ENCODE measurements around the gene ENPP7.

ENPP7 gene

DNA sequence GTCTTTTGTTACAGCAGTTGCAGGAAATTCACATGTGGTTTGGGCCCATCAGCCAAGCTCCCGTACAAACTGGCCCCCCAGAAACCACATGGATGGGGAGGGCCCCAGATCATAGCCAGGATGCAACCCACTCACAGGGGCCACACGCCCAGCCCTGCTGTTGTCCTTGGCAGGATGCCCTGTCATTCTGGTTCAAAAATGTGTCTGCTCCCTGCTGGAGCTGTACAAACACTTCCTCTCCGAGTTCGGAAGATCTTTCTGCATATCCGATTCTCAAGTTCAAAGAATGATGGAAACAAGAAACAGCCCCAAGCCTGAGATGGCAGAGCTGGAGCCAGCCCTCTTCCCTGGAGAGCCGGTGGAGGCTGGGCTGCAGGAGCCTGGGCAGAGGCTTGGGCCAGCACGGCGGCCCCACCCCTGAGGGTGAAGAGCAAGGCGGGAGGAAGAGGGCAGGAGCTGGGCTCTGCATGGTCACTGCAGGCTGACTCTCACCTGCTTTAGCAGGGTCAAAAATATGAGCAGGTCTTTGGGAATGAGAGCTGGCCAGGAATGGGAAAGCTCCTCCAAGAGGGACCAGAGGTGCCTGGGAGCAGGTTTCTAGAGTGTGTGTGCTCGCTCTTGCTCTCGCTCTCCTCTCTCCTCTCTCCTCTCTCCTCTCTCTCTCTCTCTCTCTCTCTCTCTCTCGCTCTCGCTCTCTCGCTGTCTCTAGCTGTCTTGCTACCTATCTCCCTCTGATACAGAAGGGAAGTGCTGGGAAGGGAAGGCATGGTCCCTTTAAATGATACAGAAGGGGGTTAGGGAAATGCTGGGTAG, 34.7 kb upstream of the ENPP7 start:
- Histone ChIP-seq H3K4me3 (ENCODE audit: insufficient read depth, low read length, poor library complexity, severe bottlenecking) (no peak overlapping the region), H3K27ac (ENCODE audit: low read depth, low read length) (no peak overlapping the region), H3K9ac (ENCODE audit: low read length) (no peak overlapping the region), H4K20me1 (ENCODE audit: low read depth, low read length) (no peaks in the 10 kb centered on the region), H3K27me3 (ENCODE audit: low read length) (no peaks in the 10 kb centered on the region), H2AFZ (ENCODE audit: low read depth, low read length, severe bottlenecking) (no peak overlapping the region), H3K79me2 (ENCODE audit: insufficient read depth, low read length) (no peaks in the 10 kb centered on the region), H3K36me3 (ENCODE audit: low read length) (no peaks in the 10 kb centered on the region), H3K4me2 (ENCODE audit: low read depth, low read length, poor library complexity, severe bottlenecking) (no peak overlapping the region), H3K9me2 (replicated peaks; ENCODE audit: insufficient read depth, low read length) (no peaks in the 10 kb centered on the region), H3K9me3 (ENCODE audit: insufficient read depth, low read length) (no peaks in the 10 kb centered on the region), H3F3A (ENCODE audit: insufficient read depth) (no peaks in the 10 kb centered on the region)
- TF ChIP-seq EZH2phosphoT487 (conservative IDR thresholded peaks at IDR 0.05; ENCODE audit: low read length), result no peak
- TF ChIP-seq, protein P1, sequence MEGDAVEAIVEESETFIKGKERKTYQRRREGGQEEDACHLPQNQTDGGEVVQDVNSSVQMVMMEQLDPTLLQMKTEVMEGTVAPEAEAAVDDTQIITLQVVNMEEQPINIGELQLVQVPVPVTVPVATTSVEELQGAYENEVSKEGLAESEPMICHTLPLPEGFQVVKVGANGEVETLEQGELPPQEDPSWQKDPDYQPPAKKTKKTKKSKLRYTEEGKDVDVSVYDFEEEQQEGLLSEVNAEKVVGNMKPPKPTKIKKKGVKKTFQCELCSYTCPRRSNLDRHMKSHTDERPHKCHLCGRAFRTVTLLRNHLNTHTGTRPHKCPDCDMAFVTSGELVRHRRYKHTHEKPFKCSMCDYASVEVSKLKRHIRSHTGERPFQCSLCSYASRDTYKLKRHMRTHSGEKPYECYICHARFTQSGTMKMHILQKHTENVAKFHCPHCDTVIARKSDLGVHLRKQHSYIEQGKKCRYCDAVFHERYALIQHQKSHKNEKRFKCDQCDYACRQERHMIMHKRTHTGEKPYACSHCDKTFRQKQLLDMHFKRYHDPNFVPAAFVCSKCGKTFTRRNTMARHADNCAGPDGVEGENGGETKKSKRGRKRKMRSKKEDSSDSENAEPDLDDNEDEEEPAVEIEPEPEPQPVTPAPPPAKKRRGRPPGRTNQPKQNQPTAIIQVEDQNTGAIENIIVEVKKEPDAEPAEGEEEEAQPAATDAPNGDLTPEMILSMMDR (IDR thresholded peaks at IDR 0.05; ENCODE audit: insufficient read depth, low read length, poor library complexity, severe bottlenecking), result no peak

DNA sequence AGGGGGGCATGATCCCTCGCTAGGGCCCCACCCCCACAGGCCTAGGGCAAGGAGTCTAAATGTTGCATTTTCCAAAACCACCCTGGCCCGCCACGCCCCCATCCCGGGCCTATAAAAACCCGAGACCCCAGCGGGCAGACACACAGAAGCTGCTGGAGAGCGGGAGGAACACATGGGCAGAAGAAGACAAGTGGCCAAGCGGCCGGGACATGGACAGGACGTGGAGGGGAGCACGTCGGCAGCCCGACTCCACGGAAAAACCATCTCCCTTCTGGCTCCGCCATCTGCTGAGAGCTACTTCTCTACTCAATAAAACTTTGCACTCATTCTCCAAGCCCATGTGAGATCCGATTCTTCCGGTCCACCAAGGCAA, 34.1 kb upstream of the ENPP7 start:
- H3K9me3 ChIP-seq (ENCODE audit: insufficient read depth, low read length), result no peaks in the 10 kb centered on the region
- no peaks in the 10 kb centered on the region for H3K9me2 ChIP-seq (replicated peaks; ENCODE audit: insufficient read depth, low read length)
- H3K79me2 ChIP-seq (ENCODE audit: insufficient read depth, low read length), result no peaks in the 10 kb centered on the region
- H3K27ac ChIP-seq (ENCODE audit: low read depth, low read length), result no peak overlapping the region
- H3K36me3 ChIP-seq (ENCODE audit: low read length), result no peaks in the 10 kb centered on the region
- H3F3A ChIP-seq (ENCODE audit: insufficient read depth), result no peaks in the 10 kb centered on the region
- H3K4me3 ChIP-seq (ENCODE audit: insufficient read depth, low read length, poor library complexity, severe bottlenecking), result no peak overlapping the region
- no peak overlapping the region for H3K9ac ChIP-seq (ENCODE audit: low read length)
- H2AFZ ChIP-seq (ENCODE audit: low read depth, low read length, severe bottlenecking), result no peak overlapping the region
- H4K20me1 ChIP-seq (ENCODE audit: low read depth, low read length), result no peaks in the 10 kb centered on the region
- no peak for TF ChIP-seq EZH2phosphoT487 (conservative IDR thresholded peaks at IDR 0.05; ENCODE audit: low read length)
- TF ChIP-seq, protein P1 (IDR thresholded peaks at IDR 0.05; ENCODE audit: insufficient read depth, low read length, poor library complexity, severe bottlenecking), result no peak
- no peak overlapping the region for H3K4me2 ChIP-seq (ENCODE audit: low read depth, low read length, poor library complexity, severe bottlenecking)
- H3K27me3 ChIP-seq (ENCODE audit: low read length), result no peaks in the 10 kb centered on the region

DNA sequence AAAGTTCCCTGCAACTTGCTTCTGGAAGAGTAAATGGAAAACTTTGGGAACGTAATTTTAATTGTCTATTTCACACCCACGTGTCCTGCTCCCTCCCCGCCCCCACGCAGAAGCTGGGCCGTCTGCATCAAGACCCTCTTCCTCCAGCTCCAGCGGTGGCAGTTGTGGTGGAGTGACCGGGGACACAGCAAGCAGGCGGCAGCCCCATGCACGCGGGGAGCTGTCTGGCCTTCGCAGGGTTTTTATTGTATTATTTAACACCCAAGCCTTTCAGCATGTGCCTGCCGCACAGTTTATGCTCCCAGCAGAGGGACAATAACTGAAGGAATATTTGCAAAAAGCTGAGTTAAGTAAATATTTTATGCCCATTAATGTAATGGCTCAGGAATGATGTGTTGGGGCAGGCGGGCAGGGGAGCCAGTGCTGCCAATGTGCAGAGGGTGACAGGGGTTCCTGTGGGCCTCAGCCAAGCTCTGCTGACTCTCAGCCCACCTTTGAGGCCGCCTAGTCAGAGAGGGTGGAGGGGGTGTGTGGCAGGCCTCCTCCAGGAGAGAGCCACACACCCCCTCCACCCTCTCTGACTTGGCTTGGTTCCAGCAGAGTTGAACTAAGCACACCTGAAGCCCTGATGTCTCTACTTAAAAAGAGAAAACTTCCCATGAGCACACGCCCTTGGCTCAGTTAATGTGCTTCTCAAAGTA, 32.4 kb upstream of the ENPP7 start:
- Histone ChIP-seq H3K27me3 (ENCODE audit: low read length) (no peaks in the 10 kb centered on the region), H3F3A (ENCODE audit: insufficient read depth) (no peaks in the 10 kb centered on the region), H4K20me1 (ENCODE audit: low read depth, low read length) (no peaks in the 10 kb centered on the region), H2AFZ (ENCODE audit: low read depth, low read length, severe bottlenecking) (no peak overlapping the region), H3K9me3 (ENCODE audit: insufficient read depth, low read length) (no peaks in the 10 kb centered on the region), H3K4me2 (ENCODE audit: low read depth, low read length, poor library complexity, severe bottlenecking) (no peak overlapping the region), H3K36me3 (ENCODE audit: low read length) (no peaks in the 10 kb centered on the region), H3K4me3 (ENCODE audit: insufficient read depth, low read length, poor library complexity, severe bottlenecking) (no peak overlapping the region), H3K79me2 (ENCODE audit: insufficient read depth, low read length) (no peaks in the 10 kb centered on the region), H3K9me2 (replicated peaks; ENCODE audit: insufficient read depth, low read length) (no peaks in the 10 kb centered on the region), H3K9ac (ENCODE audit: low read length) (no peak overlapping the region), H3K27ac (ENCODE audit: low read depth, low read length) (no peak overlapping the region)
- TF ChIP-seq, protein P1 (IDR thresholded peaks at IDR 0.05; ENCODE audit: insufficient read depth, low read length, poor library complexity, severe bottlenecking), result no peak
- TF ChIP-seq EZH2phosphoT487 (conservative IDR thresholded peaks at IDR 0.05; ENCODE audit: low read length), result no peak
